GM23338 (cell line): ENCODE measurements around the gene WNK1. TPM values are rescaled to one million over a fixed set of nuclear protein-coding genes. Genes with fewer than 3 reads are reported as not detected.

Experiments used
- ATAC-seq: fragments of 200-7000 bp; cut with Tn5 transposase; 3 replicates; pipeline ENCODE4 v1.9.1; 2020
- DNase-seq: peaks from one replicate; pipeline ENCODE4 v3.0.0-alpha.2; 2015; ENCODE audit warnings: low spot score
- H2AFZ ChIP-seq: fragments of 200-600 bp; sonication (generic); 2 replicates; pipeline ENCODE4 v1.8.0; 2016; ENCODE audit warnings: antibody characterized with exemption, mild to moderate bottlenecking, moderate library complexity
- H3F3A ChIP-seq: fragments of 200-600 bp; sonication (generic); replicated peaks from 2 replicates; pipeline ENCODE4 v1.8.0; 2017; ENCODE audit warnings: antibody characterized with exemption, mixed run types, low read depth
- H3K27ac ChIP-seq: fragments of 200-600 bp; sonication (generic); 2 replicates; pipeline ENCODE4 v1.6.1; 2016; ENCODE audit warnings: low read depth
- H3K27me3 ChIP-seq: fragments of 200-600 bp; sonication (generic); 2 replicates; pipeline ENCODE4 v1.8.0; 2016; ENCODE audit warnings: mild to moderate bottlenecking, mixed run types, moderate library complexity; ENCODE audit not compliant: insufficient read depth
- H3K36me3 ChIP-seq: fragments of 200-600 bp; sonication (generic); 2 replicates; pipeline ENCODE4 v1.8.0; 2016; ENCODE audit warnings: mild to moderate bottlenecking; ENCODE audit not compliant: insufficient read depth
- H3K4me1 ChIP-seq: fragments of 200-600 bp; sonication (generic); 2 replicates; pipeline ENCODE4 v1.8.0; 2016; ENCODE audit warnings: mild to moderate bottlenecking, moderate library complexity; ENCODE audit not compliant: insufficient read depth
- H3K4me2 ChIP-seq: fragments of 200-600 bp; sonication (generic); 2 replicates; pipeline ENCODE4 v1.7.1; 2017; ENCODE audit warnings: mixed run types
- H3K4me3 ChIP-seq: fragments of 200-600 bp; sonication (generic); 2 replicates; pipeline ENCODE4 v1.6.1; 2016; ENCODE audit warnings: mixed run types
- H3K79me2 ChIP-seq: fragments of 200-600 bp; sonication (generic); replicated peaks from 2 replicates; pipeline ENCODE4 v1.8.0; 2017; ENCODE audit warnings: mild to moderate bottlenecking; ENCODE audit not compliant: insufficient read depth
- H3K9me2 ChIP-seq: fragments of 200-600 bp; sonication (generic); 2 replicates; pipeline ENCODE4 v1.8.0; 2017; ENCODE audit not compliant: insufficient read depth
- H4K20me1 ChIP-seq: fragments of 200-600 bp; sonication (generic); replicated peaks from 2 replicates; pipeline ENCODE4 v1.8.0; 2017; ENCODE audit warnings: mild to moderate bottlenecking; ENCODE audit not compliant: insufficient read depth
- H3K27ac Mint-ChIP-seq: 2 replicates; pipeline ENCODE4 v1.8.0; 2020; ENCODE audit warnings: inconsistent platforms, mild to moderate bottlenecking, moderate library complexity, mixed read lengths
- H3K27me3 Mint-ChIP-seq: 3 replicates; pipeline ENCODE4 v1.8.0; 2022; ENCODE audit warnings: low read depth, mild to moderate bottlenecking, moderate library complexity, mixed read lengths, inconsistent platforms; ENCODE audit not compliant: insufficient read depth, poor library complexity
- H3K36me3 Mint-ChIP-seq: 3 replicates; pipeline ENCODE4 v1.8.0; 2021; ENCODE audit warnings: low read depth, mild to moderate bottlenecking, inconsistent platforms, moderate library complexity, mixed read lengths
- H3K4me1 Mint-ChIP-seq: 3 replicates; pipeline ENCODE4 v1.8.0; 2020; ENCODE audit warnings: mild to moderate bottlenecking, inconsistent platforms, mixed read lengths
- H3K4me3 Mint-ChIP-seq: 3 replicates; pipeline ENCODE4 v1.8.0; 2021; ENCODE audit warnings: moderate library complexity, mild to moderate bottlenecking, inconsistent platforms, mixed read lengths
- H3K9me3 Mint-ChIP-seq: 3 replicates; pipeline ENCODE4 v1.8.0; 2020; ENCODE audit warnings: moderate library complexity, mild to moderate bottlenecking, inconsistent platforms, mixed read lengths
- CREB1 ChIP-seq: fragments of 250-450 bp; sonication (Bioruptor Pico); IDR thresholded peaks from 2 replicates; pipeline ENCODE4 v1.5.0; 2020; ENCODE audit warnings: low read depth, mild to moderate bottlenecking, moderate library complexity
- EZH2 ChIP-seq: fragments of 200-600 bp; sonication (generic); IDR thresholded peaks from one replicate; pipeline ENCODE4 v1.8.0; 2017; ENCODE audit warnings: antibody characterized with exemption, mild to moderate bottlenecking, low read depth; ENCODE audit not compliant: unreplicated experiment
- EZH2phosphoT487 ChIP-seq: fragments of 200-600 bp; sonication (generic); IDR thresholded peaks from one replicate; pipeline ENCODE4 v1.8.1; 2018; ENCODE audit warnings: antibody characterized with exemption; ENCODE audit not compliant: unreplicated experiment
- JUNB ChIP-seq: IDR thresholded peaks from one replicate; pipeline ENCODE4 v1.6.1; 2016; ENCODE audit warnings: antibody characterized with exemption; ENCODE audit not compliant: unreplicated experiment
- NANOG ChIP-seq: IDR thresholded peaks from 2 replicates; pipeline ENCODE4 v1.6.1; 2016; ENCODE audit warnings: antibody characterized with exemption, borderline replicate concordance
- POLR2AphosphoS5 ChIP-seq: IDR thresholded peaks from 2 replicates; pipeline ENCODE4 v1.6.1; 2016; ENCODE audit warnings: antibody characterized with exemption, low read depth
- STAT1 ChIP-seq: IDR thresholded peaks from one replicate; pipeline ENCODE4 v1.6.1; 2016; ENCODE audit warnings: antibody characterized with exemption; ENCODE audit not compliant: unreplicated experiment
- ZNF114 ChIP-seq: fragments of 250-450 bp; sonication (Bioruptor Pico); IDR thresholded peaks from 2 replicates; pipeline ENCODE4 v1.5.0; 2020; ENCODE audit warnings: mild to moderate bottlenecking, moderate library complexity
- ZNF331 ChIP-seq: fragments of 250-450 bp; sonication (Bioruptor Pico); IDR thresholded peaks from 2 replicates; pipeline ENCODE4 v1.5.0; 2020; ENCODE audit warnings: low read depth, mild to moderate bottlenecking, moderate library complexity
- polyA plus RNA-seq: library from polyadenylated mRNA; unstranded; fragments of >200 nt; fragmentation: Nextera tagmentation; extraction: Ambion mirVana; gene quantifications from 2 replicates; pipeline ENCODE4 v1.2.1, GENCODE V29; 2016
- total RNA-seq: library from RNA; depleted of rRNA; stranded (reverse); fragments of >200 nt; shearing (Covaris generic); gene quantifications from 2 replicates; pipeline ENCODE4 v1.2.3, GENCODE V29; 2014
- TF ChIP-seq, protein P1 (sequence below), 2 experiments: fragments of 200-600 bp in 1 of 2; sonication (generic) in 1 of 2; conservative IDR thresholded peaks; 2 replicates each; pipeline versions ENCODE4 v1.5.1 to v1.6.1; 2016 to 2017; ENCODE audit warnings: antibody characterized with exemption in 2 of 2, low read depth in 2 of 2, mild to moderate bottlenecking in 2 of 2, moderate library complexity in 1 of 2
- TF ChIP-seq, protein P2 (sequence below): IDR thresholded peaks from one replicate; pipeline ENCODE4 v1.6.1; 2018; ENCODE audit warnings: antibody characterized with exemption; ENCODE audit not compliant: unreplicated experiment
- TF ChIP-seq, protein P3 (sequence below): IDR thresholded peaks from 2 replicates; pipeline ENCODE4 v1.6.1; 2016; ENCODE audit warnings: antibody characterized with exemption
- TF ChIP-seq, protein P4 (sequence below): fragments of 250-450 bp; sonication (Bioruptor Pico); IDR thresholded peaks from 2 replicates; pipeline ENCODE4 v1.5.0; 2020; ENCODE audit warnings: mild to moderate bottlenecking, moderate library complexity

Gene WNK1
- total and polyA plus RNA-seq, 2 experiments from 2014 or later = 86.8 to 114 TPM

DNA sequence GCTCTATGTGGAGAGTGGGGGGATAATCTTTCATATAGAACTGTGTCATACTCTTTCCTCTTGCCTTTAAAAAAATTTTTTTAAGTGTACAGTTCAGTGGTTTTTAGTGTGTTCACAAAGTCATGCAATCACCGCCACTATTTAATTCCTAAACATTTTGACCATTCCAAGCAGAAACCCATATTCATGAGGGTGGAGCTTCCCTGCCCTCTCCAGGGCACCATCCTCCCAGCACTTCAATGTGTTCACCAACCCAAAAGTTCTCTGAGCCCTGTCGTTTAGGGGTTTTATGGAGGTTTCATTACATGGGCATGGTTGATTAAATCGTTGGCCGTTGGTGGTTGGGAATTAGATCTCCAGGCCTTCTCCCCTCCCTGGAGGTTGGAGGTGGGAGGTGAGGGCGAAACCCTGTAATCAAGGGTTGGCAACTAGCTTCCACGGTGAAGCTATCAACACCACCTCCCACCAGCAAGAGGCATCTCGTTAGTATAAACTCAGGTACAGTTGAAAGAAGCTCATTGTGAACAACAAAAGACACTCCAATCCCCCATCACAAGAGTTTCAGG is 42.8 kb upstream of the WNK1 start:
- no peak overlapping the region for H3K27ac ChIP-seq
- H4K20me1 ChIP-seq = no peaks in the 10 kb centered on the region
- H2AFZ ChIP-seq = no peak overlapping the region
- H3K79me2 ChIP-seq = no peaks in the 10 kb centered on the region
- peaks cover 9% of the 10 kb centered on the region; the same call in 1 of the 2 replicates for H3K4me1 ChIP-seq
- no peaks in the 10 kb centered on the region for H3F3A ChIP-seq
- H3K4me1 Mint-ChIP-seq = peaks cover 16% of the 10 kb centered on the region
- no peak overlapping the region for H3K4me3 Mint-ChIP-seq
- no peak overlapping the region for H3K4me3 ChIP-seq
- H3K36me3 ChIP-seq = no peaks in the 10 kb centered on the region
- no peaks in the 10 kb centered on the region for H3K9me3 Mint-ChIP-seq
- no peaks in the 10 kb centered on the region for H3K9me2 ChIP-seq
- H3K27me3 Mint-ChIP-seq = peaks cover 6% of the 10 kb centered on the region
- ATAC-seq (no peak), DNase-seq (no peak)
- H3K4me2 ChIP-seq = no peak overlapping the region
- H3K36me3 Mint-ChIP-seq = no peaks in the 10 kb centered on the region
- H3K27ac Mint-ChIP-seq = no peak overlapping the region
- no peak for TF ChIP-seq ZNF331
- TF ChIP-seq, protein P1, sequence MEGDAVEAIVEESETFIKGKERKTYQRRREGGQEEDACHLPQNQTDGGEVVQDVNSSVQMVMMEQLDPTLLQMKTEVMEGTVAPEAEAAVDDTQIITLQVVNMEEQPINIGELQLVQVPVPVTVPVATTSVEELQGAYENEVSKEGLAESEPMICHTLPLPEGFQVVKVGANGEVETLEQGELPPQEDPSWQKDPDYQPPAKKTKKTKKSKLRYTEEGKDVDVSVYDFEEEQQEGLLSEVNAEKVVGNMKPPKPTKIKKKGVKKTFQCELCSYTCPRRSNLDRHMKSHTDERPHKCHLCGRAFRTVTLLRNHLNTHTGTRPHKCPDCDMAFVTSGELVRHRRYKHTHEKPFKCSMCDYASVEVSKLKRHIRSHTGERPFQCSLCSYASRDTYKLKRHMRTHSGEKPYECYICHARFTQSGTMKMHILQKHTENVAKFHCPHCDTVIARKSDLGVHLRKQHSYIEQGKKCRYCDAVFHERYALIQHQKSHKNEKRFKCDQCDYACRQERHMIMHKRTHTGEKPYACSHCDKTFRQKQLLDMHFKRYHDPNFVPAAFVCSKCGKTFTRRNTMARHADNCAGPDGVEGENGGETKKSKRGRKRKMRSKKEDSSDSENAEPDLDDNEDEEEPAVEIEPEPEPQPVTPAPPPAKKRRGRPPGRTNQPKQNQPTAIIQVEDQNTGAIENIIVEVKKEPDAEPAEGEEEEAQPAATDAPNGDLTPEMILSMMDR (conservative IDR thresholded peaks at IDR 0.05; ENCODE audit: low read depth in 2 of 2) = no peak
- TF ChIP-seq, protein P2, sequence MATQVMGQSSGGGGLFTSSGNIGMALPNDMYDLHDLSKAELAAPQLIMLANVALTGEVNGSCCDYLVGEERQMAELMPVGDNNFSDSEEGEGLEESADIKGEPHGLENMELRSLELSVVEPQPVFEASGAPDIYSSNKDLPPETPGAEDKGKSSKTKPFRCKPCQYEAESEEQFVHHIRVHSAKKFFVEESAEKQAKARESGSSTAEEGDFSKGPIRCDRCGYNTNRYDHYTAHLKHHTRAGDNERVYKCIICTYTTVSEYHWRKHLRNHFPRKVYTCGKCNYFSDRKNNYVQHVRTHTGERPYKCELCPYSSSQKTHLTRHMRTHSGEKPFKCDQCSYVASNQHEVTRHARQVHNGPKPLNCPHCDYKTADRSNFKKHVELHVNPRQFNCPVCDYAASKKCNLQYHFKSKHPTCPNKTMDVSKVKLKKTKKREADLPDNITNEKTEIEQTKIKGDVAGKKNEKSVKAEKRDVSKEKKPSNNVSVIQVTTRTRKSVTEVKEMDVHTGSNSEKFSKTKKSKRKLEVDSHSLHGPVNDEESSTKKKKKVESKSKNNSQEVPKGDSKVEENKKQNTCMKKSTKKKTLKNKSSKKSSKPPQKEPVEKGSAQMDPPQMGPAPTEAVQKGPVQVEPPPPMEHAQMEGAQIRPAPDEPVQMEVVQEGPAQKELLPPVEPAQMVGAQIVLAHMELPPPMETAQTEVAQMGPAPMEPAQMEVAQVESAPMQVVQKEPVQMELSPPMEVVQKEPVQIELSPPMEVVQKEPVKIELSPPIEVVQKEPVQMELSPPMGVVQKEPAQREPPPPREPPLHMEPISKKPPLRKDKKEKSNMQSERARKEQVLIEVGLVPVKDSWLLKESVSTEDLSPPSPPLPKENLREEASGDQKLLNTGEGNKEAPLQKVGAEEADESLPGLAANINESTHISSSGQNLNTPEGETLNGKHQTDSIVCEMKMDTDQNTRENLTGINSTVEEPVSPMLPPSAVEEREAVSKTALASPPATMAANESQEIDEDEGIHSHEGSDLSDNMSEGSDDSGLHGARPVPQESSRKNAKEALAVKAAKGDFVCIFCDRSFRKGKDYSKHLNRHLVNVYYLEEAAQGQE = no peak
- TF ChIP-seq NANOG = no peak
- TF ChIP-seq, protein P3, sequence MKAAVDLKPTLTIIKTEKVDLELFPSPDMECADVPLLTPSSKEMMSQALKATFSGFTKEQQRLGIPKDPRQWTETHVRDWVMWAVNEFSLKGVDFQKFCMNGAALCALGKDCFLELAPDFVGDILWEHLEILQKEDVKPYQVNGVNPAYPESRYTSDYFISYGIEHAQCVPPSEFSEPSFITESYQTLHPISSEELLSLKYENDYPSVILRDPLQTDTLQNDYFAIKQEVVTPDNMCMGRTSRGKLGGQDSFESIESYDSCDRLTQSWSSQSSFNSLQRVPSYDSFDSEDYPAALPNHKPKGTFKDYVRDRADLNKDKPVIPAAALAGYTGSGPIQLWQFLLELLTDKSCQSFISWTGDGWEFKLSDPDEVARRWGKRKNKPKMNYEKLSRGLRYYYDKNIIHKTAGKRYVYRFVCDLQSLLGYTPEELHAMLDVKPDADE = no peak
- no peak for TF ChIP-seq JUNB
- no peak for TF ChIP-seq EZH2
- TF ChIP-seq CREB1 (CRISPR knock-in tag) = no peak
- TF ChIP-seq, protein P4, sequence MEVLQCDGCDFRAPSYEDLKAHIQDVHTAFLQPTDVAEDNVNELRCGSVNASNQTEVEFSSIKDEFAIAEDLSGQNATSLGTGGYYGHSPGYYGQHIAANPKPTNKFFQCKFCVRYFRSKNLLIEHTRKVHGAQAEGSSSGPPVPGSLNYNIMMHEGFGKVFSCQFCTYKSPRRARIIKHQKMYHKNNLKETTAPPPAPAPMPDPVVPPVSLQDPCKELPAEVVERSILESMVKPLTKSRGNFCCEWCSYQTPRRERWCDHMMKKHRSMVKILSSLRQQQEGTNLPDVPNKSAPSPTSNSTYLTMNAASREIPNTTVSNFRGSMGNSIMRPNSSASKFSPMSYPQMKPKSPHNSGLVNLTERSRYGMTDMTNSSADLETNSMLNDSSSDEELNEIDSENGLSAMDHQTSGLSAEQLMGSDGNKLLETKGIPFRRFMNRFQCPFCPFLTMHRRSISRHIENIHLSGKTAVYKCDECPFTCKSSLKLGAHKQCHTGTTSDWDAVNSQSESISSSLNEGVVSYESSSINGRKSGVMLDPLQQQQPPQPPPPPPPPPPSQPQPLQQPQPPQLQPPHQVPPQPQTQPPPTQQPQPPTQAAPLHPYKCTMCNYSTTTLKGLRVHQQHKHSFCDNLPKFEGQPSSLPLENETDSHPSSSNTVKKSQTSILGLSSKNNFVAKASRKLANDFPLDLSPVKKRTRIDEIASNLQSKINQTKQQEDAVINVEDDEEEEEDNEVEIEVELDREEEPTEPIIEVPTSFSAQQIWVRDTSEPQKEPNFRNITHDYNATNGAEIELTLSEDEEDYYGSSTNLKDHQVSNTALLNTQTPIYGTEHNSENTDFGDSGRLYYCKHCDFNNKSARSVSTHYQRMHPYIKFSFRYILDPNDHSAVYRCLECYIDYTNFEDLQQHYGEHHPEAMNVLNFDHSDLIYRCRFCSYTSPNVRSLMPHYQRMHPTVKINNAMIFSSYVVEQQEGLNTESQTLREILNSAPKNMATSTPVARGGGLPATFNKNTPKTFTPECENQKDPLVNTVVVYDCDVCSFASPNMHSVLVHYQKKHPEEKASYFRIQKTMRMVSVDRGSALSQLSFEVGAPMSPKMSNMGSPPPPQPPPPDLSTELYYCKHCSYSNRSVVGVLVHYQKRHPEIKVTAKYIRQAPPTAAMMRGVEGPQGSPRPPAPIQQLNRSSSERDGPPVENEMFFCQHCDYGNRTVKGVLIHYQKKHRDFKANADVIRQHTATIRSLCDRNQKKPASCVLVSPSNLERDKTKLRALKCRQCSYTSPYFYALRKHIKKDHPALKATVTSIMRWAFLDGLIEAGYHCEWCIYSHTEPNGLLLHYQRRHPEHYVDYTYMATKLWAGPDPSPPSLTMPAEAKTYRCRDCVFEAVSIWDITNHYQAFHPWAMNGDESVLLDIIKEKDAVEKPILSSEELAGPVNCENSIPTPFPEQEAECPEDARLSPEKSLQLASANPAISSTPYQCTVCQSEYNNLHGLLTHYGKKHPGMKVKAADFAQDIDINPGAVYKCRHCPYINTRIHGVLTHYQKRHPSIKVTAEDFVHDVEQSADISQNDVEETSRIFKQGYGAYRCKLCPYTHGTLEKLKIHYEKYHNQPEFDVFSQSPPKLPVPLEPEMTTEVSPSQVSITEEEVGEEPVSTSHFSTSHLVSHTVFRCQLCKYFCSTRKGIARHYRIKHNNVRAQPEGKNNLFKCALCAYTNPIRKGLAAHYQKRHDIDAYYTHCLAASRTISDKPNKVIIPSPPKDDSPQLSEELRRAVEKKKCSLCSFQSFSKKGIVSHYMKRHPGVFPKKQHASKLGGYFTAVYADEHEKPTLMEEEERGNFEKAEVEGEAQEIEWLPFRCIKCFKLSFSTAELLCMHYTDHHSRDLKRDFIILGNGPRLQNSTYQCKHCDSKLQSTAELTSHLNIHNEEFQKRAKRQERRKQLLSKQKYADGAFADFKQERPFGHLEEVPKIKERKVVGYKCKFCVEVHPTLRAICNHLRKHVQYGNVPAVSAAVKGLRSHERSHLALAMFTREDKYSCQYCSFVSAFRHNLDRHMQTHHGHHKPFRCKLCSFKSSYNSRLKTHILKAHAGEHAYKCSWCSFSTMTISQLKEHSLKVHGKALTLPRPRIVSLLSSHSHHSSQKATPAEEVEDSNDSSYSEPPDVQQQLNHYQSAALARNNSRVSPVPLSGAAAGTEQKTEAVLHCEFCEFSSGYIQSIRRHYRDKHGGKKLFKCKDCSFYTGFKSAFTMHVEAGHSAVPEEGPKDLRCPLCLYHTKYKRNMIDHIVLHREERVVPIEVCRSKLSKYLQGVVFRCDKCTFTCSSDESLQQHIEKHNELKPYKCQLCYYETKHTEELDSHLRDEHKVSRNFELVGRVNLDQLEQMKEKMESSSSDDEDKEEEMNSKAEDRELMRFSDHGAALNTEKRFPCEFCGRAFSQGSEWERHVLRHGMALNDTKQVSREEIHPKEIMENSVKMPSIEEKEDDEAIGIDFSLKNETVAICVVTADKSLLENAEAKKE (CRISPR knock-in tag) = no peak
- no peak for TF ChIP-seq EZH2phosphoT487
- no peak for TF ChIP-seq ZNF114
- TF ChIP-seq STAT1 = no peak
- TF ChIP-seq POLR2AphosphoS5 = no peak
- no peaks in the 10 kb centered on the region for H3K27me3 ChIP-seq
